SH-SY5Y (cell line): ENCODE data around the gene CNTN2.

Source experiments
- GATA2 ChIP-seq: IDR thresholded peaks from 2 replicates; pipeline ENCODE4 v1.6.1; 2011; ENCODE audit warnings: mild to moderate bottlenecking, low read depth, low read length
- GATA3 ChIP-seq: IDR thresholded peaks from 2 replicates; pipeline ENCODE4 v1.6.1; 2011; ENCODE audit warnings: low read depth, mild to moderate bottlenecking, low read length, moderate library complexity

DNA sequence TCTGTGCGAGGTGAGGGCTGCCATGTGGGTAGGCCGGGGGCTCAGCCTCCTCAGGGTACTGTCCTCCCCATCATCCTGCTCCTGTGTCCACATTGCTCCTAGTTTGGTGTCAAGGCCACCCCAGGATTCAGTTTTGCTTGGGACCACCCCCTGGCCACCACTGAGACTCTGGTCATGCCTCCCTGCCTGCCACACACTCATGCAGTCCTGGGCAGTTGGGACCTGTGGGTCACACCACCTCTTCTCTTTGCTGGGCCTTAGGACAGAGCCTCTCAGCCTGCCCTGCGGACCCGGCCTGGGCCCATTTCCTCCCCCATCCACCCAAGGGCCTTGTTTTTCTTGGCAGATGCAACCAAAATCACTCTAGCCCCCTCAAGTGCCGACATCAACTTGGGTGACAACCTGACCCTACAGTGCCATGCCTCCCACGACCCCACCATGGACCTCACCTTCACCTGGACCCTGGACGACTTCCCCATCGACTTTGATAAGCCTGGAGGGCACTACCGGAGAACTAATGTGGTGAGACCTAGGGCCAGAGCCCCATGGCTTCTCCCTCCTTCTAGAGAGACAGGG lies 21.8 kb downstream of the CNTN2 start:
- no peak for TF ChIP-seq GATA3
- no peak for TF ChIP-seq GATA2
